Measurements from ENCODE around the gene RTN4R.
"Not testable (repeated sequence)": the region's sequence is repeated elsewhere in the genome, so short reads cannot be mapped to it uniquely, and the experiment has no call there.

RTN4R gene

GRCh38 chr22:20281891-20282290, 13.8 kb upstream of the RTN4R start:
- H3K36me3 Mint-ChIP-seq (ENCODE audit: low read depth): no peaks in the 10 kb centered on the region
- no peak overlapping the region for H3K4me3 Mint-ChIP-seq
- no peaks in the 10 kb centered on the region for H3K4me1 Mint-ChIP-seq
- no peaks in the 10 kb centered on the region for H3K9me3 Mint-ChIP-seq
- no peak overlapping the region for H3K27ac Mint-ChIP-seq
- peaks cover 12% of the 10 kb centered on the region for H3K27me3 Mint-ChIP-seq (ENCODE audit: low read depth)
- TF ChIP-seq CTCF (IDR thresholded peaks at IDR 0.05; ENCODE audit: unreplicated experiment in 3 of 3): no peak

- not testable (repeated sequence) for H3K36me3 Mint-ChIP-seq (ENCODE audit: low read depth)
- H3K27me3 Mint-ChIP-seq (ENCODE audit: low read depth): peaks cover 12% of the 10 kb centered on the region
These were observed 13.4 kb upstream of the RTN4R start for GRCh38 chr22:20281473-20281872.

GRCh38 chr22:20280866-20281265, 12.7 kb upstream of the RTN4R start:
- no peak overlapping the region for H3K4me3 Mint-ChIP-seq
- H3K27ac Mint-ChIP-seq: no peak overlapping the region
- no peaks in the 10 kb centered on the region for H3K4me1 Mint-ChIP-seq
- H3K9me3 Mint-ChIP-seq: no peaks in the 10 kb centered on the region
- H3K27me3 Mint-ChIP-seq (ENCODE audit: low read depth): peaks cover 12% of the 10 kb centered on the region
- no peak for TF ChIP-seq CTCF (IDR thresholded peaks at IDR 0.05; ENCODE audit: unreplicated experiment in 3 of 3)
- H3K36me3 Mint-ChIP-seq (ENCODE audit: low read depth): no peaks in the 10 kb centered on the region

More at GRCh38 chr22:20281473-20281872, 13.4 kb upstream of the RTN4R start:
- H3K4me3 Mint-ChIP-seq, H3K4me1 Mint-ChIP-seq, H3K27ac Mint-ChIP-seq, H3K9me3 Mint-ChIP-seq: not testable (repeated sequence)

GRCh38 chr22:20280163-20280562, 12.0 kb upstream of the RTN4R start:
- not testable (repeated sequence) for H3K4me1 Mint-ChIP-seq; H3K36me3 Mint-ChIP-seq (ENCODE audit: low read depth); H3K4me3 Mint-ChIP-seq; H3K27ac Mint-ChIP-seq; H3K9me3 Mint-ChIP-seq
- peaks cover 12% of the 10 kb centered on the region for H3K27me3 Mint-ChIP-seq (ENCODE audit: low read depth)

- Mint-ChIP-seq H3K27me3 (ENCODE audit: low read depth) (peaks cover 10% of the 10 kb centered on the region), H3K27ac (no peak overlapping the region), H3K36me3 (ENCODE audit: low read depth) (no peaks in the 10 kb centered on the region), H3K4me1 (peaks cover 5% of the 10 kb centered on the region), H3K9me3 (no peaks in the 10 kb centered on the region), H3K4me3 (no peak overlapping the region)
- TF ChIP-seq CTCF (IDR thresholded peaks at IDR 0.05; ENCODE audit: unreplicated experiment in 3 of 3): no peak
These were observed 11.6 kb upstream of the RTN4R start for GRCh38 chr22:20279662-20280134.

- not testable (repeated sequence) for H3K36me3 Mint-ChIP-seq (ENCODE audit: low read depth); H3K27me3 Mint-ChIP-seq (ENCODE audit: low read depth); H3K4me1 Mint-ChIP-seq; H3K4me3 Mint-ChIP-seq; H3K9me3 Mint-ChIP-seq; H3K27ac Mint-ChIP-seq
These were observed 10.8 kb upstream of the RTN4R start for GRCh38 chr22:20278726-20279490.

GRCh38 chr22:20277936-20278635, 10.0 kb upstream of the RTN4R start:
- H3K27ac Mint-ChIP-seq; H3K9me3 Mint-ChIP-seq; H3K4me3 Mint-ChIP-seq; H3K36me3 Mint-ChIP-seq (ENCODE audit: low read depth); H3K4me1 Mint-ChIP-seq; H3K27me3 Mint-ChIP-seq (ENCODE audit: low read depth): not testable (repeated sequence)

- no peak for TF ChIP-seq CTCF (IDR thresholded peaks at IDR 0.05; ENCODE audit: unreplicated experiment in 3 of 3)
- Mint-ChIP-seq H3K27ac (no peak overlapping the region), H3K4me3 (no peak overlapping the region), H3K36me3 (ENCODE audit: low read depth) (no peaks in the 10 kb centered on the region), H3K4me1 (peaks cover 5% of the 10 kb centered on the region), H3K9me3 (no peaks in the 10 kb centered on the region), H3K27me3 (ENCODE audit: low read depth) (peaks cover 6% of the 10 kb centered on the region)
These were observed 8.3 kb upstream of the RTN4R start for GRCh38 chr22:20276468-20276867.
